Caco-2 (cell line): ENCODE measurements around the gene RCVRN. TPM values are rescaled to one million over a fixed set of nuclear protein-coding genes. Genes with fewer than 3 reads are reported as not detected.
"Not testable (repeated sequence)": the region's sequence is repeated elsewhere in the genome, so short reads cannot be mapped to it uniquely, and the experiment has no call there.

Experiments
- BruUV-seq: library from RNA; stranded (reverse); fragments of 400-500 nt; replicated peaks from 2 replicates; lab custom pipeline; 2021; lab: Mats Ljungman, UMichigan
- CTCF ChIA-PET: fragments of 300-600 bp; sonication (Branson Sonifier 250); formaldehyde crosslinking; loops from one replicate; lab custom pipeline; 2022; ENCODE audit warnings: antibody characterized with exemption; lab: Charles Lee
- POLR2A ChIA-PET: fragments of 300-600 bp; sonication (Branson Sonifier 250); formaldehyde crosslinking; loops from one replicate; lab custom pipeline; 2022; ENCODE audit warnings: antibody characterized with exemption; lab: Charles Lee
- DNase-seq, 2 experiments: peaks; one replicate each; pipeline versions ENCODE4 v3.0.0 to v3.0.0-alpha.2; 2020 to 2022
- H3K27me3 ChIP-seq: replicated peaks from 2 replicates; pipeline ENCODE4 v1.6.0; 2011; ENCODE audit warnings: low read length; ENCODE audit not compliant: control insufficient read depth, insufficient read depth
- H3K36me3 ChIP-seq: 2 replicates; pipeline ENCODE4 v1.5.1; 2011; ENCODE audit warnings: low read length; ENCODE audit not compliant: control insufficient read depth, insufficient read depth
- H3K4me1 ChIP-seq: fragments of 250-450 bp; sonication (Bioruptor Pico); 2 replicates; pipeline ENCODE4 v1.5.1; 2020; ENCODE audit warnings: mild to moderate bottlenecking
- H3K4me3 ChIP-seq: 2 replicates; pipeline ENCODE4 v1.5.1; 2011; ENCODE audit warnings: low read depth, mild to moderate bottlenecking, control low read depth, low read length
- H3K9me3 ChIP-seq: fragments of 250-450 bp; sonication (Bioruptor Pico); 2 replicates; pipeline ENCODE4 v1.5.1; 2020; ENCODE audit warnings: mild to moderate bottlenecking, moderate library complexity
- H3K27ac Mint-ChIP-seq: one replicate; pipeline ENCODE4 v1.8.0; 2022; ENCODE audit warnings: mixed read lengths; ENCODE audit not compliant: unreplicated experiment
- H3K27me3 Mint-ChIP-seq: one replicate; pipeline ENCODE4 v1.8.0; 2022; ENCODE audit warnings: mixed read lengths; ENCODE audit not compliant: insufficient read depth, unreplicated experiment
- H3K36me3 Mint-ChIP-seq: one replicate; pipeline ENCODE4 v1.8.0; 2022; ENCODE audit warnings: mild to moderate bottlenecking, mixed read lengths; ENCODE audit not compliant: insufficient read depth, unreplicated experiment
- H3K4me1 Mint-ChIP-seq: one replicate; pipeline ENCODE4 v1.8.0; 2022; ENCODE audit warnings: low read depth, mixed read lengths; ENCODE audit not compliant: unreplicated experiment
- H3K4me3 Mint-ChIP-seq: one replicate; pipeline ENCODE4 v1.8.0; 2022; ENCODE audit warnings: mild to moderate bottlenecking, moderate library complexity, mixed read lengths; ENCODE audit not compliant: unreplicated experiment
- H3K9me3 Mint-ChIP-seq: one replicate; pipeline ENCODE4 v1.8.0; 2022; ENCODE audit warnings: mixed read lengths; ENCODE audit not compliant: unreplicated experiment
- CTCF ChIP-seq, 2 experiments: fragments of 200-600 bp in 1 of 2; IDR thresholded peaks; 1 replicate in 1 of 2; 2 replicates in 1 of 2; pipeline versions ENCODE4 v1.5.1 to v1.8.0; 2011 to 2022; ENCODE audit warnings: antibody characterized with exemption in 1 of 2, control low read depth in 1 of 2, inconsistent platforms in 1 of 2, low read depth in 1 of 2, low read length in 1 of 2, mild to moderate bottlenecking in 1 of 2, moderate library complexity in 1 of 2; ENCODE audit not compliant: insufficient read depth in 1 of 2, severe bottlenecking in 1 of 2, unreplicated experiment in 1 of 2
- intact Hi-C: fragments of 100-400 bp; cut with micrococcal nuclease; formaldehyde crosslinking; loops from one replicate; pipeline ENCODE4 v1.10.0; 2022; ENCODE audit not compliant: unreplicated experiment
- total RNA-seq: library from RNA; stranded (reverse); gene quantifications from 2 replicates; pipeline ENCODE4 v1.2.3, GENCODE V29; 2022

RCVRN gene
- total RNA-seq, 1 experiment from 2014 or later: not detected

DNA sequence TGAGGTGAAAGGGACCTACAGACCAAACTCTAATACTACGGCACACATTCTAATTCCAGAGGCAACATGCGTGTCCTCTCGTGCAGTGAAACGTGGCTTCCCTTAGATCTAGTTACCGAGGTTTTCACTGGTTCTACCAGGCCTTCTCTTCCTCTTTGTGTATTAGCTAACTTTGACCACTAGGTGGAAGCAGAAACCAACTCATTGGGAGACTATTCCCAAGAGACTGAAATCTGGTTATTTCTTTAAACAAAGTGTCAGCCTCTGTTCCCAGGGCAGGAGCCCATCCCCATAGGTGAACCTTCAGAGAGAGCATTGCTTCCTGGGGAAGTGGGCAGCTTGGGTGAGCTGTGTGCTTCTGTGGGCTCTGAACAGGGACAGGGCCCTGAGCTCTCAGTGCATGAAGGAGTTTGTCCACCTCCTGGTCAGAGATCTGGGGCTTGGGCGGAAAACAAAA is 19.7 kb upstream of the RCVRN start:
- TF ChIP-seq CTCF (IDR thresholded peaks at IDR 0.05; ENCODE audit: insufficient read depth in 1 of 2, low read depth in 1 of 2, low read length in 1 of 2, severe bottlenecking in 1 of 2, unreplicated experiment in 1 of 2): peak; percentile 43 to 49
- Histone ChIP-seq H3K36me3 (no peaks in the 10 kb centered on the region), H3K4me3 (no peak overlapping the region), H3K4me1 (no peaks in the 10 kb centered on the region), H3K27me3 (no peaks in the 10 kb centered on the region), H3K9me3 (no peaks in the 10 kb centered on the region)
- H3K27ac Mint-ChIP-seq: no peak overlapping the region
- intact Hi-C loops: loop anchor here (1.0 to 10.0 kb wide), 2 partner anchors 35 to 690 kb away; no protein-coding TSS in a partner anchor
- H3K27me3 Mint-ChIP-seq: no peaks in the 10 kb centered on the region
- H3K4me1 Mint-ChIP-seq: no peaks in the 10 kb centered on the region
- H3K9me3 Mint-ChIP-seq: no peaks in the 10 kb centered on the region
- ChIA-PET CTCF (interaction anchor here (0.6 to 1.2 kb wide), 4 partner anchors 33 to 84 kb away, joined by 3 to 6 read pairs (median 5); no protein-coding TSS in a partner anchor), POLR2A (no interaction called here)
- BruUV-seq: no TSS peak
- DNase-seq: peak; percentile 33 to 50
- no peaks in the 10 kb centered on the region for H3K36me3 Mint-ChIP-seq
- H3K4me3 Mint-ChIP-seq: no peak overlapping the region

DNA sequence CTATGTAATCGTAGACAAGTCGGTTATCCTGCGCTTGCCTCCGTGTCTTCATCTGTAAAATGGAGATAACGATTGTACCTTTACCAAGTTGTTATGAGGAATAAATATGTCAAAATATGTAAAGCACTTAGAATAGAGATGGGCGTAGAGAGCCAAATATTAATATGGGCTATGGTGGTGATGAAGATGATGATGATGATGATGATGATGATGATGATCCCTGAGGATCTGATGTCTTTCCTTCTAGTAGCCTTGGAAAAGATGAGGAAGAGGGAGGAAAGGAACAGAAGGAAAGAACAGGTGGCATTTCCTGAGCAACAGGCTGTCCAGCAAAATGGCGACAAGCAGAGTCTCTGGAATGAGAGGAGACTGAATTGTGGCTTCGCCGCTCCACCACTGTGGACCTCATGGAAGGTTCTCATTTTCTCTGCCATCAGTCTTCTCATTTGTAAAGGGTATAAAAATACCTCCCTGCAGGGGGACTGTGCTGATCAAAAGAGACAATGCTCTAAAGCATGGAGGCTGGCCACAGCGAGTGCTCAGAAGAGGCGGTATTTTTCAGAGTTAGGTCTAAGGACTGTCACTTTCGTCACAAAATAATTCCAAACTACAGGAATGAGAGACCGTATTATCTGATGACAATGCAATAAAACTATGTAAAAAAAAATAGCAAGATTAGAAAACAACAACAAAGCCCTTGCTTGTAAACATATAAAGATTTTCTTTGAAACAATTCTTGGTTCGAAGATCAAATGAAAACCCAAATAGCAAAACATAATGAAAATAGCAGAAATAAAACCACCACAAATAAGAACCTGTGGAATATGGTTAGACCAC is 17.2 kb upstream of the RCVRN start:
- Mint-ChIP-seq H3K27ac (no peak overlapping the region), H3K4me1 (no peaks in the 10 kb centered on the region), H3K27me3 (no peaks in the 10 kb centered on the region), H3K4me3 (no peak overlapping the region), H3K36me3 (no peaks in the 10 kb centered on the region), H3K9me3 (no peaks in the 10 kb centered on the region)
- DNase-seq: no peak
- ChIA-PET CTCF (interaction anchor here (0.6 to 0.7 kb wide), 2 partner anchors 60 to 391 kb away, joined by 3 to 4 read pairs; no protein-coding TSS in a partner anchor), POLR2A (no interaction called here)
- no peaks in the 10 kb centered on the region for H3K4me1 ChIP-seq
- intact Hi-C loops: loop anchor here (10.0 kb wide), 1 partner anchor 693 kb away; no protein-coding TSS in a partner anchor
- H3K4me3 ChIP-seq: no peak overlapping the region
- H3K27me3 ChIP-seq: no peaks in the 10 kb centered on the region
- no peak for TF ChIP-seq CTCF (IDR thresholded peaks at IDR 0.05; ENCODE audit: insufficient read depth in 1 of 2, low read depth in 1 of 2, low read length in 1 of 2, severe bottlenecking in 1 of 2, unreplicated experiment in 1 of 2)
- no peaks in the 10 kb centered on the region for H3K9me3 ChIP-seq
- H3K36me3 ChIP-seq: no peaks in the 10 kb centered on the region
- BruUV-seq: no TSS peak

DNA sequence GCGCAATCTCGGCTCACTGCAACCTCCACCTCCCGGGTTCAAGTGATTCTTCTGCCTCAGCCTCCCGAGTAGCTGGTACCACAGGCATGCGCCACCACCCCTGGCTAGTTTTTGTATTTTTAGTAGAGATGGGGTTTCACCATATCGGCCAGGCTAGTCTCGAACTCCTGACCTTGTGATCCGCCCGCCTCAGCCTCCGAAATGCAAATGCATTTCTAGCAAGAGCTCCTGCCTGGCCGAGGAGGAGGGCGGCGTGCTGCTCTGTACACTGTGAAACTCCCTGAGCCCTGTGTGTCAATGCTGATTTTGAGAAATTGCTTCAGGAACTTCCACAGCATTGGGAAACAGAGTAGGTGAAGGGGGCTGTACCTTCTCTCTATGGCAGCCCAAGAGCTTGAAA is 16.1 kb upstream of the RCVRN start:
- H3K4me1 ChIP-seq, POLR2A ChIA-PET, H3K9me3 Mint-ChIP-seq, H3K27me3 Mint-ChIP-seq, H3K27me3 ChIP-seq, H3K36me3 ChIP-seq, BruUV-seq, H3K4me3 ChIP-seq, H3K36me3 Mint-ChIP-seq, H3K4me1 Mint-ChIP-seq, DNase-seq, H3K9me3 ChIP-seq, H3K27ac Mint-ChIP-seq, H3K4me3 Mint-ChIP-seq: not testable (repeated sequence)
- intact Hi-C loops: loop anchor here (10.0 kb wide), 1 partner anchor 694 kb away; no protein-coding TSS in a partner anchor
- CTCF ChIA-PET: interaction anchor here (0.6 kb wide), 1 partner anchor 59 kb away, joined by 3 read pairs; no protein-coding TSS in a partner anchor
